OCI-LY3 (cell line): ENCODE data around the gene RNF186.
"Not testable (repeated sequence)": the region's sequence is repeated elsewhere in the genome, so short reads cannot be mapped to it uniquely, and the experiment has no call there.

Experiments used
- CTCF ChIP-seq: fragments of 200-600, 300-600 bp; sonication (generic); IDR thresholded peaks from 2 replicates; pipeline ENCODE4 v1.5.1; 2014; ENCODE audit warnings: antibody characterized with exemption, low read length, low read depth
- EZH2phosphoT487 ChIP-seq: fragments of 200-600 bp; shearing (Covaris generic); IDR thresholded peaks from 2 replicates; pipeline ENCODE4 v1.6.1; 2018; ENCODE audit warnings: antibody characterized with exemption, mixed run types, low read depth

GRCh38 chr1:19790061-19790975 lies 24.8 kb downstream of the RNF186 start:
- TF ChIP-seq CTCF, EZH2phosphoT487: not testable (repeated sequence)
